Measurements from ENCODE around the gene COPS9.
A peak's percentile ranks its signal among the peaks of the same experiment; 100 is the strongest.

Gene COPS9

DNA sequence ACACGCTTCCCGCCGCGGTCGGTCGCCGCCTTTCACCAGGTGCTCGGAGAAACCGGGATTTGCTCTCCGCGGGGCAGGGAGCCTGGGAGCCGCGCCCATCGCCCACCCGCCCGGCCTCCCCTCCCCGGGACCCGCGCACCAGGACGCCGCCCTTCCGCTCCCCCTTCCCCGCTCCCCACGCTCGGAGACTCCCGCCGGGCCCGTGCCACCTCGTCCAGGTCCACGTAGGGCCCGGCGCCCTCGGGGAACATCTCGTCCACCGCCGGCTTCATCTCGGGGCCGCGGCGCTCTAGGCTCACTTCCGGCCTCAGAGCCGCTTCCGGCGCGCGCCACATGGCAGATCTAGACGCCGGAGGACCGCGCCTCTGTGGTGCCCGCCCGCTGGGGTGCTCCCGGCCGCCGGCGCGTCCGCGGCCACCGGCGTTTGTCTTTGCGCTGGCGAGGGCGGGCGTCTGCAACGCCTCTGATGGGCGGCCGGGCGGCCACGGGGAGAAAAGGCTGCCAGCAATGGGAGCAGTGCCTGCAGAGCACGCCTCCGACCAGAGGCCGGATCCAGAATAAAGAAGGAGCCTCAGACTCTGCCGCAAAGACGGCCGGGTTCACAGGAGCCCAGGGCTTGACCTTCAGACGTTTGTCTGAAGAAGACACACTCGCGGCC is at the start of gene COPS9:
TSS of gene COPS9 (minus strand) at position 293 of the 658 bp plus-strand sequence. CDS start at position 272, 21 bp downstream.
- peak; percentile 90 for DNase-seq (ENCODE audit: low spot score)

- no peak for DNase-seq (ENCODE audit: low spot score)
Measured at GRCh38 chr2:240184656-240185055, 48.6 kb upstream of the COPS9 start.

GRCh38 chr2:240183875-240184590 is 47.9 kb upstream of the COPS9 start:
- no peak for DNase-seq (ENCODE audit: low spot score)

GRCh38 chr2:240183006-240183874 is 47.1 kb upstream of the COPS9 start:
- no peak for DNase-seq (ENCODE audit: low spot score)

GRCh38 chr2:240182476-240182875 is 46.4 kb upstream of the COPS9 start:
- DNase-seq (ENCODE audit: low spot score), result no peak

- DNase-seq (ENCODE audit: low spot score), result no peak
Measured at GRCh38 chr2:240182001-240182400, 45.9 kb upstream of the COPS9 start.

GRCh38 chr2:240179941-240180666 is 44.0 kb upstream of the COPS9 start:
- no peak for DNase-seq (ENCODE audit: low spot score)

DNA sequence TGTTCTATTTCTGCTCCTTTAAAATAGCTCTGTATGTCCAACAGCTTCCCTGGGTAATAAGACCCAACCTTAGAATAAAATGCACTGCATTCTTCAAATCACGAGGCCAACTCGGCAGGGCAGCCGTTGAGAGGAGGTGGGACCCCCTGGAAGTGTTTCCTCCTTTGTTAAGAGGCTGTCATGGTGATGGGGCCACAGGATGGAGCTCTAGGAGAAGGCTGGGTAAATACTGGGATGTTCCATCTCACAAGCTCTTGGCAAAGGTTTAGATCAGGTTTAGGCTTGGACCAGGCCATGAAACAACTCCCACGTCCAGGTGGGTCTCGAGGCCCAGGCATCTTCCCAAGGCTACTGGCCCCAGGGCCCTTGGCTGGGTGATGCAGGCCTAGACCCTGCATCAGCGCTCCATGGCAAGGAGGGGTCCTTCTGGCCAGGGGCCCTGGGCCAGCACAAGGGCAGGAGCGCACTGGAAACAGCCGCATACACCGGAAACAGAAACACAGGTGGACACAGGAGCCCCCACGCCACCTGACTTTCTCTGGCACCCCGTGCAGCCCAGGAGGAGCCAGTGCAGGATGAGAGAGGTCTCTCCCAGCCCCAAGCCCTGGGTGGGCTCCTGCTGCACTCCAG is 43.2 kb upstream of the COPS9 start:
- DNase-seq (ENCODE audit: low spot score), result no peak

DNA sequence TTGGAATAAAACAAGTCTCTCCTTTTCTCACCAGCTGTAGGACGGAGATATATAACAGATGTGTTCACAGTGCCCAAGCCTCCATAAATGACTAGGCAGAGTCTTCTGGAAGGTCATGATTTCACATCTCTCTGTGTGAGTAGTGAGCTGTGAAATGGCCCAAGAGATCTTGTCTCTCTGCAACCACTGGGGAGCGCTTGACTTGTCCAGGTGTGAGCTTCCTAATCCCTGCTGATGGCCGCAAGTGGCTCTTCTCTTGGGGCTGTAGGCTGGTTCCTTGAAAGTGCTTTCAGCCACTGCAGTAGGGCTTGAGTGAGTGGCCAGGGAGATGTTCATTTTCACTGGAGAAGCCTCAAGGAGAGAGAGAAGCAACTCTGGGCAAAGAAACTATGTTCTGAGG is 42.5 kb upstream of the COPS9 start:
- DNase-seq (ENCODE audit: low spot score), result no peak

DNA sequence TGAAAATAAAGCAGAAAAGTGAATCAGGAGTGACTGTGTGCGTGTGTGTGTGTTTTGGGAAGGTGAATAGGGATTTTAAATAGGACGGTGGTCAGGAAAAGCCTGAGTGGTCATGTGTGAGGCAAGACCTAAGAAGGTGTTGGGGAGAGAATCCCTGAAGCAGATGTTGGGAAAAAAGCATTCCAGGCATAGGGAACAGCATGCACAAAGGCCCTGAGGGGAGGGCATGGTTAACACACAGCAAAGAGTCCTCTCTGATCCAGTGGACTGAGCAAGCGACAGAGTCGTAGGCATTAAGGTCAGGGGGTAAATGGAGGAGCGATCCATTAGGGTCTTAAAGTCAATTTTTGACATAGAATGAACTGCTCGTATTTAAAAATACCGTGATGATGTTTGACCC is 38.4 kb upstream of the COPS9 start:
- DNase-seq (ENCODE audit: low spot score), result no peak

GRCh38 chr2:240172071-240172895 is 36.2 kb upstream of the COPS9 start:
- DNase-seq (ENCODE audit: low spot score), result no peak

- no peak for DNase-seq (ENCODE audit: low spot score)
Measured at GRCh38 chr2:240170883-240171282, 34.8 kb upstream of the COPS9 start.

GRCh38 chr2:240170354-240170735 is 34.2 kb upstream of the COPS9 start:
- DNase-seq (ENCODE audit: low spot score), result no peak

DNA sequence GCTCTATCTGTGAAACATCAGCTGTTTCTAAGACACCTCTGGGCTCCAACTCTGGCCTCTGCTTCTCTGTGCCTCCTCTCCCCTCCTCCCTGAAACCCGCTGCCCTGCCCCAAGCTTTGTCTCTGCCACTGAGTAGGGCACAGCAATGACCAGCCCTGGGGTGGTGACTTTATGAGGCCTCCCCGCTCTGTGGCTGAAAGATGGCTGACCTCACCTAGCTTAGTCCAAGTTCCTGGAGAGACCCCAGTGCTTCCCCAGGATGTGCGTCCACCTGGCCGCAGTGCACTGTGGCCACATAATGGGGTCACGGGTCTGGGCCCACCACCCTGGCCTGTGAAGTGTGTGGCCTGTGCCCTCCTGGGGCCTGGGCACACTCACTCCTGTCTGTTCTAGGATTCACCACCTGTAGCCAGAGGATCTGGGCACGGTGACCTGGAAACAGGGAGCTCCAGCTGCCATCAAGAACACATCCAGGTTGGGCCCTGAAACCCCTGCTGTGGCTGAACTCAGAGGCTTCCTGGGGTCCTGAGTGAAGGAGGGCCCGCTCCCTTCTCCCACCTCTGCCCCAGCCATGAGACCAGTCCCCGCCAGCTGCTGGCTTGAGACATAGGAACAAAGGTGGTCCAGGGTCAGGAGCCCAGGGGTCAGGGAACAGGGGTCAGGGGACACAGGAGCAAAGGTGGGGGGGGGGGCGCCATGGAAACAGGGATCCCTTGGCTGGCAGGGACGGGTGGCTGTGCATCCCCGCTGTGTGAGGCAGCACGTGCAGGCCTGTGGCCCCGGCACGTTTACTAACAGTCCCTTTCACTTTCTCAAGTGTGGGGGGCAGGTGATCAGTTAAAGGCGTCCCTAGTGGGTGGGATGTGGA is 33.6 kb upstream of the COPS9 start:
- no peak for DNase-seq (ENCODE audit: low spot score)

DNA sequence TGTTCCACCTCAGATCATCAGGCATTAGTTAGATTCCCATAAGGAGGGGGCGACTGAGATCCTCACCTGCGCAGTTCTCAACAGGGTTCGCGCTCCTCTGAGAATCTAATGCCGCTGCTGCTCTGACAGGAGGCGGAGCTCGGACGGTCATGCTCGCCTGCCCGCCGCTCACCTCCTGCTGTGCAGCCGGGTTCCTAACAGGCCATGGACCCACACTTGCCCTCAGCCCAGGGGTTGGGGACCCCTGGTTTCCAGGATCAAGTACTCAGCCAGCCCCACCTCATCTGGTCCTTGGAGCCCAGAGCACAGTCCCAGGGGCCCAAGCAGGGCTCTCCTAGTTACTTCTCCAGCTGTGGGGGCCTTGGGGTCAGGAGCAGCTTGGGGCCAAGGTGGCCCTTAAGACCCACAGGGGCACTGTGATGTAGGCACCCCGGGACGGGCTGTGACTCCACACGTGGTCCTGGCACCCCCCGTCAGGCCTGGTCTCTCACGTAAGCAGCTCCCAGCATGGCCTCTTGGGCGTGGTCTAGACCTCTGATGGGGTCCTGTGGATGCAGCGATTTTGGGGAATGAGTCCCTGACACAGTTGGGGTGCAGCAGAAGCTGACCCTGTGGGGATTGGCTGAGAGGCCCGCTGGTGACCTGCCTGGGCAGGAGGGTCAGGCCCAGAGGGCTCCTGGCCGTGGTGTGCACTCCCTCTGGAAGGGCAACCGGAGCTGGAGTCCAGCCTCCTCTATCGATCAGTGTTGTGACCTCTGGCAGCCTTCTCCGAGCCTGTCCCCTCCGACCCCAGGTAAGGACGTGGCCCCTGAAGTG is 32.6 kb upstream of the COPS9 start:
- no peak for DNase-seq (ENCODE audit: low spot score)

DNA sequence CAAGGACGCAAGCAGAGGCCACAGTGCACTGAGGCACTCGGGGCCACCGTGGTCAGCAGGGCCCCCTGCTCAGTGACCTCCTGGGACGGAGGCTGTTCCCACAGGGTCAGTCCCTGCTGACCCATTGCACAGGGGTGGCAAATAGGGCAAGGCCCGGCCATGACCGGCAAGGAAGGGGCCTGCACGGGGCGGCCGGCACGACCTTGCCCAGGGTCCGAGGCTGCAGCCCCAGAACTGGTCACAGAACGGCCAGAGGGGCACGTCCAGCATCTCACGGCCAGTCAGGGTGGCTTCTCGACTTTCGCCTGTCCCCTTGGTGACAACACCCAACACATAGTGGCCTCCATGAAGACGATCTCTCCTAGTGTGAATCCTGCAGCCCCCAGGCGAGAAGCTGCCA is 31.9 kb upstream of the COPS9 start:
- DNase-seq (ENCODE audit: low spot score), result no peak

DNA sequence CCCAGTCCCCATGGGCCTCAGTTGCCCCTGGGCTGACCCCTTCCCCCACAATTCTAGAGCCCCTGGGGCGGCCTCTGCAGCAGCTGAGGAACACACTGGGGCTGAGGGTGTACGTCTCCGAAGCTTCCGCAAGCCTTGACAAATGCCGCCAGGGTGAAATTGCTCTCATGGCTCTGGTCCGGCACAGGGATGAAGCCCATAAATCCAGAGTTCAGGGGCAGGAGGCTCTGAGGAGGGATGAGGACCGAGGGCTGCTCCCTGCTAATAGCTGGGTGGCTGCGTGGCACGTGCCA is 31.4 kb upstream of the COPS9 start:
- no peak for DNase-seq (ENCODE audit: low spot score)

DNA sequence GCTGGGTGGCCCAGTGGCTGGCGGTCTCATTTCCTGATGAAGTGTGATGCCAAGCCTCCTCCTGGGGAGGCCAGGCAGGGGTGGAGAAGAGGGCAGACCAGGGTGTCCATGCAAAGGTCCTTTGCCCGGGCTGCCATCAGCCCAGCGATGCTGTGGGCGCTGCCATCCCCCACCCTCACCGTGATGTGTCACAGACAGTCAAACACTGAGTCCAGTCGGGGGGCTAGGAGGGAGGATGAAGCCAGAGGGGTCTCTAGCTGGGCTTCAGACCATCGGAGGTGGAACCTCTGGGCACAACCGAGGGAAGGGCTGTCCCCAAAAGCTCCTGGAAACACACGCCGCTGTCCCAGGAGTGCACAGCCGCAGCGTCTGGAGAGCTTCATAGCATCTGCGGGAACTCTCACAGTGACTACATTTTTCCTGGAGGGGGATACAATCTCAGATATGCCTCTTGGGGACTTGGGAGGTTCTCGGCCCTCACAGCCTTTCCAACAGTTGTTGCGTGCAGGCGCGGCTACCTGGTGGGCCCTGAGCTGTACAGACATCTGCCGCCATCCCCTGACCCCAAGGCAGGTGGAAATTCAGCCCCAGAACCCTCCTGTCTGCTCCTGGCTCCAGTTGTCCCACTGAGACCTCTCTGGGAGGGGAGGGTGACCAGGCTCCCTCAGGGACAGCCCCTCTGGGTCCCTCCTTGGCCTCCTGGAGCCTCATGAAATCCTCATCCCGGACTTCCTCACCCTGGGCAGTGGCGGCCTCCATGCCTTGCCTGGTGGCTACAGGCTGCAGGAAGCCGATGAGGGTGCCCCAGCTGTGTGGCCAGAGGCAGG is 30.9 kb upstream of the COPS9 start:
- DNase-seq (ENCODE audit: low spot score), result no peak

Measured in HuH-7.5 (cell line).